Tibial nerve (tissue), 4 donors: Measurements from ENCODE around the gene SEZ6.

Experiments
- CTCF ChIP-seq, 5 experiments: fragments of 200-600 bp in 3 of 5; fragments of 450-650 bp in 2 of 5; sonication (generic) in 3 of 5; IDR thresholded peaks; one replicate each; pipeline ENCODE4 v1.5.1; 2016 to 2019; ENCODE audit warnings: antibody characterized with exemption in 5 of 5, mild to moderate bottlenecking in 3 of 5, moderate library complexity in 2 of 5
- EP300 ChIP-seq, 2 donors: sonication (generic); formaldehyde crosslinking; IDR thresholded peaks; one replicate each; pipeline ENCODE4 v1.6.1; 2017; ENCODE audit warnings: antibody characterized with exemption in 2 of 2, mild to moderate bottlenecking in 1 of 2
- POLR2A ChIP-seq, 2 donors: fragments of 450-650 bp; IDR thresholded peaks; one replicate each; pipeline ENCODE4 v1.6.1; 2017; ENCODE audit warnings: antibody characterized with exemption in 2 of 2, mild to moderate bottlenecking in 2 of 2, moderate library complexity in 2 of 2

- TF ChIP-seq CTCF (IDR thresholded peaks at IDR 0.05) (no peak), POLR2A (IDR thresholded peaks at IDR 0.05) (no peak), EP300 (IDR thresholded peaks at IDR 0.05) (no peak)
Observed at GRCh38 chr17:28938552-28938951, 67.3 kb downstream of the SEZ6 start.
